Spinal cord (tissue), 10 donors: ENCODE measurements around the gene CTRL. TPM values are rescaled to one million over a fixed set of nuclear protein-coding genes. Genes with fewer than 3 reads are reported as not detected.

Experiments used
- DNase-seq, 6 donors: peaks; one replicate each; pipeline versions ENCODE4 v3.0.0 to v3.0.0-alpha.2; 2013 to 2015; ENCODE audit warnings: low spot score in 6 of 6, low read depth in 4 of 6
- H3K27ac ChIP-seq: one replicate; pipeline ENCODE4 v1.5.1; 2013; ENCODE audit warnings: low read depth, low read length, control low read depth
- H3K27me3 ChIP-seq: one replicate; pipeline ENCODE4 v1.6.1; 2013; ENCODE audit warnings: low read length; ENCODE audit not compliant: control insufficient read depth, insufficient read depth
- H3K36me3 ChIP-seq: one replicate; pipeline ENCODE4 v1.6.1; 2013; ENCODE audit warnings: low read length; ENCODE audit not compliant: control insufficient read depth, insufficient read depth
- H3K4me1 ChIP-seq: one replicate; pipeline ENCODE4 v1.6.1; 2013; ENCODE audit warnings: low read length; ENCODE audit not compliant: control insufficient read depth, insufficient read depth
- H3K4me3 ChIP-seq: one replicate; pipeline ENCODE4 v1.5.1; 2013; ENCODE audit warnings: low read depth, low read length, control low read depth
- H3K9me3 ChIP-seq: one replicate; pipeline ENCODE4 v1.6.1; 2013; ENCODE audit warnings: low read length; ENCODE audit not compliant: control insufficient read depth, insufficient read depth
- WGBS: methylation state at CpG from one replicate; pipeline ENCODE4 v1.1.5; 2013; ENCODE audit warnings: missing lambda C conversion rate; ENCODE audit not compliant: insufficient coverage; 5-methylcytosine and 5-hydroxymethylcytosine counted together
- polyA plus RNA-seq, 2 donors: library from polyadenylated mRNA; unstranded; fragments of 120-200 nt; gene quantifications; one replicate each; pipeline ENCODE4 v1.2.1, GENCODE V29; 2013; ENCODE audit not compliant: insufficient read length in 2 of 2
- total RNA-seq, 2 donors: library from RNA; depleted of rRNA in 1 of 2; stranded (reverse); fragments of 120-200 nt in 1 of 2; fragments of >200 nt in 1 of 2; gene quantifications; one replicate each; pipeline versions ENCODE4 v1.2.3 to v1.2.4, GENCODE V29; 2013 to 2014
- donor health status: healthy.

The CTRL gene
- total and polyA plus RNA-seq, 4 donors: 0.89 to 8.1 (median 3.0) TPM

DNA sequence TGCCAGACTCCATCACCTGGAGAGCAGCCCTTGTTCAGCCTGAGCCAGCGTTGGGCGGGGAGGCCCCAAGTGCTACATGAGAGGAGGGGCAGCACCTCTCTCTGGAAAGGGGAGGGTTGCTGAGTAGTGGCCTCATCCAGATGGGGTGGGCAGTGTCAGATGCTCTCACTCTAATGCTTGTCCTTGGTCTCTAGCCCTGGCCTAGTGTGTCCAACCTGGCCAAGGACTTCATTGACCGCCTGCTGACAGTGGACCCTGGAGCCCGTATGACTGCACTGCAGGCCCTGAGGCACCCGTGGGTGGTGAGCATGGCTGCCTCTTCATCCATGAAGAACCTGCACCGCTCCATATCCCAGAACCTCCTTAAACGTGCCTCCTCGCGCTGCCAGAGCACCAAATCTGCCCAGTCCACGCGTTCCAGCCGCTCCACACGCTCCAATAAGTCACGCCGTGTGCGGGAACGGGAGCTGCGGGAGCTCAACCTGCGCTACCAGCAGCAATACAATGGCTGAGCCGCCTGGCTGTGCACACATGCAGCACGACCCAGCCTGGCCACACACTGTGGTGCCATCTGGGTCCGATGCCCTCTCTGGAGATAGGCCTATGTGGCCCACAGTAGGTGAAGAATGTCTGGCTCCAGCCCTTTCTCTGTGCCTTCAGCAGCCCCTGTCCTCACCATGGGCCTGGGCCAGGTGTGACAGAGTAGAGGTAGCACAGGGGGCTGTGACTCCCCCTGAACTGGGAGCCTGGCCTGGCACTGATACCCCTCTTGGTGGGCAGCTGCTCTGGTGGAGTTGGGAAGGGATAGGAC lies 4.3 kb downstream of the CTRL start:
- no peaks in the 10 kb centered on the region for H3K27me3 ChIP-seq
- H3K4me3 ChIP-seq: no peak overlapping the region
- H3K27ac ChIP-seq: no peak overlapping the region
- 86% methylated on average over 21 of the region's 22 CpGs for WGBS
- no peak for DNase-seq
- peaks cover 77% of the 10 kb centered on the region for H3K36me3 ChIP-seq
- no peaks in the 10 kb centered on the region for H3K9me3 ChIP-seq
- H3K4me1 ChIP-seq: peaks cover 50% of the 10 kb centered on the region

DNA sequence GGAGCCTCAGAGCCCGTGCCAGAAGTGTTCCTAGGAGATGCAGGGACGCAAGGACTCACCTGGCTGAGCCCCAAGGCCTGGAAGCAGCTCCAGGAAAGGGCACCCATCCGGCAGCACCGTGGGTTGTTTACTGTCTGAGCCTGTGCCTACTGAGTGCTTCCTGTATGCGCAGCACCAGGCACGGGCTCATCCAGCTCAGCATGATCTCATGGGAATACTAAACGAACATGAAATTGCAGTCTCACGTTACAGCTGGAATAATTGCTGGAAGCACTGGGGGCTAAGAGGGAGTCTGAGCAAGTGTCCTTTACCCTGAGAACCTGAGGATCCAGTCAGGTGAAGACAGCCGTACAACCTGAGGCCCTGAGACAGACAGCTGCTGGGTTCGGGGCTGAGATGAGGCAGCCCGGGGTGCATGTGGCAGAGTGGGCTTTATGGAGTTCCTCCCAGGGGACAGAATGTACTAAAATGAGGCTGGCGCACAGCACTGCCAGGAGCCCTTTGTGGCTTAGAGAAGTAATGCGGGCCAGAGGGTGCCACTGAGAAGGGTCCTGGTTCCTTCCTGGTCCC lies 5.4 kb downstream of the CTRL start:
- H3K27me3 ChIP-seq: no peaks in the 10 kb centered on the region
- no peak overlapping the region for H3K4me3 ChIP-seq
- peaks cover 50% of the 10 kb centered on the region for H3K4me1 ChIP-seq
- no peaks in the 10 kb centered on the region for H3K9me3 ChIP-seq
- 47% methylated on average over 13 of the region's 13 CpGs for WGBS
- H3K36me3 ChIP-seq: peaks cover 67% of the 10 kb centered on the region
- DNase-seq: peak in 1 of 6 donors; percentile 68
- H3K27ac ChIP-seq: no peak overlapping the region

DNA sequence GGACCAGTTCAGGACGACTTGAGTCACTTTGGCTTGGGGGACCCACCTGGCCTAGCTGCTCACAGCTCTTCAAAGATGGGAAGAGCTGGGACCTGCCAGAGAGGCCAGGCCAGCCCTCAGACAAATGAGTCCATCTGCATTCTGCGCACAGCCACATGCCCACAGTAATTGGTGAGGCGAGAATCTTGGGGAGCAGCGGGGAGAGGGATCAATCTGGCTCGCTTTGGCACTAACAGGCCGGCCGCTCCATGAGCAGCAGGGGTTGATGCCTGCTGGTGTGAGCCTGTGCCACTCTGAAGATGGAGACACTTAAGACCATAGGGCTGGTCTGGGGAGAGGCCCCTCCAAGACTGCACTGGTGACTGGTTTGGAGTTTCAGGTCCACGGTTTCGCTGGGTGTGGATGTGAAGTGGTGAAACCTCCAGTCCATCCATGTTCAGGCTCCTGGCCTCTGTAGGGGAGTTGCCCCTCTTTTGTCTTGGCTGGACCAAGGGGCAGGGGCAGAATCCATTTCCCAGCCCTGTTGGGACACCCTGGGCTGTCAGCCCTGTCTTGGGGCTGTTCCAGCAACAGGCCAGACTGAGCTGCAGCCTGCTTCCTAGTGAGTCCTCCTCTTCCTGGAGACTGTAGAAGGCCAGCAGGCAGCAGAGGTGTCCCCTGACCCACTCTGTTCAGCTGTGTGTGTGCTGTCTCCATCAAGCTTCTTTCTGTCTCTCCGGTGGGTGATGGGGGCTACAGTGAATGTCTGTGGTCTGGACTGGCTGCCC lies 7.3 kb downstream of the CTRL start:
- H3K36me3 ChIP-seq: peaks cover 57% of the 10 kb centered on the region
- no peaks in the 10 kb centered on the region for H3K9me3 ChIP-seq
- H3K4me1 ChIP-seq: peaks cover 57% of the 10 kb centered on the region

DNA sequence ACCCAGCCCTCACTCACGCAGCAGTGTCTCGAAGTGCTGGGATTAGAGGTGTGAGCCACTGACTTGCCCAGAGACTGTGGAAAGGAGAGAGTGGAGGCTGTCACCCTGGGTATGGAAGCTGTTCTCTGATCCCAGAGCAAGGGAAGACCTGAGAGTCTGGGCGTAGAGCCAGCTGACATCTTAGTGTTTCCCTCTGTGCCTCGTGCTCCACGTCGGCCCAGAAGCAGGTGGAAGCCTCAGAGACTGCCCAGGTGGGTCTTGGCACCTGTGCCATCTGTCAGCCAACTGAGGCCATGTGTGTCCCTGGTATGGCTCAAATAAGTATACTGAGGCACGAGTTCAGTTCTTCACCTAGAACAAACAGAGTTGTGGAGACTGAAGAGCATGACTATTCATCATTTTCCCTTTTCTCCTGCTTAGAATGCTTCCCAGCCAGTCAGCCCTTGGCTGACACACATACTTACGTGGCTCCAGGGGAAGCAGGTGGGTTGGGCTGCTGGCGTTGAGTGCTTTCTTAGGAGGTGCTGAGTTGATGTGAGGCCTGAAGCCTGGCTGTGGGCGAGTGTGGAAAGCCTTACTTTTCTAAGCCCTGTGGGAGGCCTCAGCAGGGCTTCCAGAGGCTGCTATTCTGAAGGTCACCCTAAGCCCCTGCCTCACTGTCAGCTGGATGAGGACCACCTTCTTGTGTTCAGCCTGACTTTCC lies 8.1 kb downstream of the CTRL start:
- Histone ChIP-seq H3K4me1 (peaks cover 57% of the 10 kb centered on the region), H3K4me3 (no peak overlapping the region), H3K9me3 (no peaks in the 10 kb centered on the region), H3K36me3 (peaks cover 54% of the 10 kb centered on the region), H3K27me3 (no peaks in the 10 kb centered on the region), H3K27ac (peak overlapping the region; percentile 40)
- no peak for DNase-seq
- 80% methylated on average over 9 of the region's 10 CpGs for WGBS

More for the DNA sequence above, 7.3 kb downstream of the CTRL start:
- no peak overlapping the region for H3K4me3 ChIP-seq
- no peaks in the 10 kb centered on the region for H3K27me3 ChIP-seq
- DNase-seq: no peak
- peak overlapping the region; percentile 40 for H3K27ac ChIP-seq
- 73% methylated on average over 10 of the region's 10 CpGs for WGBS

DNA sequence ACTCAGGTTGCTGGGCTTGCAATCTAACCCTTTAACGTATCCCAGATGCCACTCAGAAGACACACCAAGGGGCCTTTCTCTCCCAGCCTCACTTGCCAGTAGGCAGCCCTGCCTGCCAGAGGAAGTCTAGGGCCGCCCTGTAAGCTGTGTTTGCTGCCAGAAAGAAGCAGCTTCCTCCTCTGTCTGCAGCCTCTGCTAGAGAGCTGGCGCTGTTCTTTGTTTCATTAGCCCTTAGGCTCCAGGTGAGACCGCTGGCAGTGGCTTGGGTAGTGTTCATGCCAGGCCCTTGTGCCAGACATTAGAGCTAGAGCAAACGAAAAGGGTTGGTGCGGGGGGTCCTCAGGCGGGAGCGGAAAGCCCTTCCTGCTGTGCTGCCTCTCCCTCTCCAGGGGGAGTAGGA lies 8.9 kb downstream of the CTRL start:
- Histone ChIP-seq H3K36me3 (peaks cover 48% of the 10 kb centered on the region), H3K9me3 (no peaks in the 10 kb centered on the region), H3K4me3 (no peak overlapping the region), H3K27me3 (no peaks in the 10 kb centered on the region), H3K4me1 (peaks cover 58% of the 10 kb centered on the region), H3K27ac (no peak overlapping the region)
- DNase-seq: no peak
- 53% methylated on average over 4 of the region's 8 CpGs for WGBS

DNA sequence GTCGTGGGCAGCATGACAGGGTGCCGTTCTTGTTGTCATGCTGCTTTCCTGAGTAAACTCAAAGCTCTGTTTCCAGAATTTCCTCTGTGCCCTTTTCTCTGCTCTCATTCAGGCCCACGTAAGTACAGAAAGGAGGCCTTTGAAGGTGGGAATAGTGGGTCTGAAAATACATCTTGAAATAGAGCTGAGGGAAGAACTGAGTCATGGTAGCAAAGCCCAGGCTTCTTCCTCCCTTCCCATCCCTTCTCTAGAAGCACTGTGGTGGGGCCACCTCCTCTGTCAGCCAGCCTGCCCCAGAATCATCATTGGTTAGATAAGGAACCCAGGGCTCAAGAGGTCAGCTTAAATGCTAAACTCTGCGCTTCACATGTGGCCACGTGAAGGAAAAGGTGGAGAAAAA lies 9.4 kb downstream of the CTRL start:
- Histone ChIP-seq H3K4me1 (peaks cover 60% of the 10 kb centered on the region), H3K27ac (peak overlapping the region; percentile 25)

DNA sequence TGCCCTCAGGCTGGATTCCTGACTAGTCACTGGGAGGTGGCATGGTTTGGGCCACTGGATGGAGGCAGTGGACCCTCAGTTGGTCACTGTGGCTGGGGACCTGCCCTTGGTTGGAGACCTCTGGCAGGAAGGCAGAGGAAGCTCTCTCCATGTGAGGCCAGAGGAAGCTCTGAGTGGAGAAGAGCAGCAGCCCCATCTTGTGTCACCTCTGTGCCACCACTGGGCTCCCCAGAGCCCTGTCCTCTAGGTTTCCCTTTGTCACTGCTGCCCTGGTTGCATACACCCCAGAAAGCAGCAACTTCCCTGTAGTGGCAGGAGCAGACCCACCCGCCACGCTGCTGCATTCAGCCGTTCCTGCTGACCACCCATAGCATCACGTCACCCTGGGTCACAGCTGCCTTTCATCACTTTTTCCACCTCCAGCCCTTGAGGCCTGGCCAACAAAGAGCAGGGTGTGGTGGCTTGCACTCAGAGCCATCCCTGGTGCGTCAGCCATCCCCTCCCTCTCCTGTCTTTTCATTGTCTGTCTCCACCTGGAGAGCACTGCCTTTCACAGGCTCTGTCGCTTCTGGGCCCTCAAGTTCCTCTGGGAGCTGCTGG lies 11.9 kb downstream of the CTRL start:
- Histone ChIP-seq H3K4me1 (peaks cover 67% of the 10 kb centered on the region), H3K27ac (peak overlapping the region; percentile 25), H3K36me3 (peaks cover 53% of the 10 kb centered on the region), H3K27me3 (no peaks in the 10 kb centered on the region), H3K4me3 (no peak overlapping the region), H3K9me3 (no peaks in the 10 kb centered on the region)
- 91% methylated on average over 5 of the region's 6 CpGs for WGBS
- no peak for DNase-seq

More for the DNA sequence above, 9.4 kb downstream of the CTRL start:
- Histone ChIP-seq H3K9me3 (no peaks in the 10 kb centered on the region), H3K36me3 (peaks cover 43% of the 10 kb centered on the region), H3K27me3 (no peaks in the 10 kb centered on the region), H3K4me3 (no peak overlapping the region)
- no peak for DNase-seq
- 75% methylated on average over 4 of the region's 5 CpGs for WGBS

DNA sequence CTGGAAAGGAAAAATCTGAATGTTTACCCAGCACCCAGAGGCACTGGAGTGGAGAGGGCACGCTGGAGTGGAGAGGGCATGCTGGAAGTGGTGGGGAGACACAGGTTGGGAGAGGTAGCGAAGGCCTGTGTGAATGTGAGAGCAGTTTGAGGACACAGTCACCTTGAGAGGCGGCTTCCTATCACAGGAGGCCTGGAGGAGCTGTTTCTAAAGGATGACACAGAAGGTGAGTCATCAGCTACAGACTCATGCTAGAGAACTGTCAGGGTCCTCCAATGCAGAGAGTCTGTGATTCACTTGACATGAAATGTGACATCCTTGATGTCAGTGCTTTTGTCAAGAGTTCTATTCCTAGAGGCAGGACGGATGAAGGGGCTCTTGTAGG lies 13.8 kb downstream of the CTRL start:
- H3K4me1 ChIP-seq: peaks cover 51% of the 10 kb centered on the region
- 90% methylated on average over 3 of the region's 4 CpGs for WGBS
- no peak overlapping the region for H3K4me3 ChIP-seq
- H3K36me3 ChIP-seq: peaks cover 40% of the 10 kb centered on the region
- peak overlapping the region; percentile 69 for H3K27ac ChIP-seq
- H3K9me3 ChIP-seq: no peaks in the 10 kb centered on the region
- H3K27me3 ChIP-seq: no peaks in the 10 kb centered on the region
- DNase-seq: no peak
